G401 (cell line): ENCODE data around the gene SSUH2. TPM values are rescaled to one million over a fixed set of nuclear protein-coding genes. Genes with fewer than 3 reads are reported as not detected.
"Not testable (repeated sequence)": the region's sequence is repeated elsewhere in the genome, so short reads cannot be mapped to it uniquely, and the experiment has no call there.

Source experiments
- DNase-seq: peaks from one replicate; pipeline ENCODE4 v3.0.0-alpha.2; 2015; ENCODE audit warnings: low spot score
- in situ Hi-C: cut with HindIII; loops from 2 replicates; pipeline ENCODE4 v1.10.0; 2016; ENCODE audit warnings: low sequenced_read_pairs, mixed read lengths
- total RNA-seq: library from RNA; depleted of rRNA; stranded (reverse); fragments of >200 nt; shearing (Covaris generic); gene quantifications from 2 replicates; pipeline ENCODE4 v1.2.3, GENCODE V29; 2014; rRNA removed

SSUH2 gene, protein sequence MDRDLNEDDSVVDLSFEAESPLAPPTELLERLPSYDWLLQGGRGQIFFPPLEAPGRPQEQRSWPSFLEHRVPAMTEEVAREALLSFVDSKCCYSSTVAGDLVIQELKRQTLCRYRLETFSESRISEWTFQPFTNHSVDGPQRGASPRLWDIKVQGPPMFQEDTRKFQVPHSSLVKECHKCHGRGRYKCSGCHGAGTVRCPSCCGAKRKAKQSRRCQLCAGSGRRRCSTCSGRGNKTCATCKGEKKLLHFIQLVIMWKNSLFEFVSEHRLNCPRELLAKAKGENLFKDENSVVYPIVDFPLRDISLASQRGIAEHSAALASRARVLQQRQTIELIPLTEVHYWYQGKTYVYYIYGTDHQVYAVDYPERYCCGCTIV
- not detected in 2 replicates for total RNA-seq

DNA sequence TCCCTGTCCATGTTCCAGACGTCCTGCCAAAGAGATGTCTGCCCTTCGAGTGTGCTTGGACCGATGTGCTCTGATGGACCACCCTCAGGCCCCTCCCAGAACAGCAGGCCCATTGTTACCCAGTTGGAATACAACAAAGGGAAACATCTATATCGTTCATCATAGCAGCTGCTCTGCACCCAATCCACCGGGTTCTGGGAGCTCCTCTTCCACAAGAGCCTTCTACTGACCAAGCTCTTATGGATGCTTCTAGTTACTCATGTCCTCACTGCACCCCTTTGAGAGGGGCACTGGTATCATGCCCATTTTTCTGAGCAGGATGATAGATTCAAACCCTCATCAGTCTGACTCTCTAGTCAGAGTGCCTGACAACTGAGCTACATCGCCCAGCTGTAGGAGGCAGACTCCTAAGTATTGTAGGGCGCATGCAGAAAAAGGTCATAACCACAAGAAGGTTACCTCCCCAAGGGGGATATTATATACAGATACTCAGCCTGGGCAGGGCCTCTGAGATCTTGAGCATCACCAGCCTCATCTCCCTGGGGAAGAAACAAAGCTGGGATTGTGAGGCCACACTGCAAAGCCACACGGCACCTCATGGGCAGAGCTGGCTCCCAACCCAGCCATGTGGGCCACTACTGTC is at the start of gene SSUH2:
TSS of gene SSUH2 (minus strand) at position 51 of the 643 bp plus-strand sequence. CDS start at position 11, 40 bp downstream.
- in situ Hi-C loops, result no loop called here
- DNase-seq, result no peak

DNA sequence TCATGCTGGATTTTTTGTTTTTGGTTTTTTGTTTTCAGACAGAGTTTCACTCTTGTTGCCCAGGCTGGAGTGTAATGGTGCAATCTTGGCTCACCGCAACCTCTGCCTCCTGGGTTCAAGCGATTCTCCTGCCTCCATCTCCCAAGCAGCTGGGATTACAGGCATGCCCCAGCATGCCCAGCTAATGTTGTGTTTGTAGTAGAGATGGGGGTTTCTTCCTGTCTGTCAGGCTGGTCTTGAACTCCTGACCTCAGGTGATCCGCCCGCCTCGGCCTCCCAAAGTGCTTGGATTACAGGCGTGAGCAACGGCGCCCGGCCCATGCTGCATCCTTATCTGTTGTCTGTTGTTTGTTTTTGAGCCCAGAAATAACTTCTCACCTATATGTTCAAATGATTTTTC is 46.7 kb upstream of the SSUH2 start:
- in situ Hi-C loops, DNase-seq: not testable (repeated sequence)

DNA sequence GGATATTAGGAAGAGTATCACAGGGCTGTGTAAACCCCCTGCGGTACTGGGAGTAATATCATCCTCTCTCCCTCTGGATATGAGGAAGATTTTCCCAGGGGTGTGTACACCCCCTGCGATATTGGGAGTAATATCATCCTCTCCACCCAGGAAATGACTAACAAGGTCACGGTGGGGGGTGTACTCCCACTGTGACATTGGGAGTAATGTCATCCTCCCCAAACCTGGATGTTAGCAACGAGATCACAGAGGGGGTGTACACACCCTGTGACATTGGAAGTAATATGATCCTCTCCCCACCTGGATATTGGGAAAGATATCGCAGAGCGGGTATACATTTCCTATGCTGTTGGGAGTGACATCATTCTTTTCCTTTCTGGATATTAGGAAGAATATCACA is 40.4 kb upstream of the SSUH2 start:
- in situ Hi-C loops, DNase-seq: not testable (repeated sequence)

- in situ Hi-C loops, DNase-seq: not testable (repeated sequence)
These were observed 38.4 kb upstream of the SSUH2 start for GRCh38 chr3:8682850-8683574.

- in situ Hi-C loops, DNase-seq: not testable (repeated sequence)
These were observed 37.4 kb upstream of the SSUH2 start for GRCh38 chr3:8681881-8682538.

DNA sequence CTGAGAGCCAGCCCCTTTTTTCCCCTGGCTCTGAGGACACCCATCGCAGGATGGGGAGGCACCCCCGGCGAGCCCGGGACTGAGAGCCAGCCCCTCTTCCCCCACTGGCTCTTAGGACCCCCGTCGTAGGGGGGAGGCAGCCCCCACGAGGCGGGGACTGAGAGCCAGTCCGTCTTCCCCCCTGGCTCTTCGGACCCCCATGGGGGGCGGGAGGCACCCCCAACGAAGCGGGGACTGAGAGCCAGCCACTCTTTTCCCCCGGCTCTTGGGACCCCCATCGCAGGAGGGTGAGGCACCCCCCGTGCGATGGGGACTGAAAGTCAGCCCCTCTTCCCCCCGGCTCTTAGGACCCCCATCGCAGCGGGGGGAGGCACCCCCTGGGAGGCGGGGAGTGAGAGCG is 36.8 kb upstream of the SSUH2 start:
- in situ Hi-C loops, result no loop called here
- DNase-seq, result no peak

DNA sequence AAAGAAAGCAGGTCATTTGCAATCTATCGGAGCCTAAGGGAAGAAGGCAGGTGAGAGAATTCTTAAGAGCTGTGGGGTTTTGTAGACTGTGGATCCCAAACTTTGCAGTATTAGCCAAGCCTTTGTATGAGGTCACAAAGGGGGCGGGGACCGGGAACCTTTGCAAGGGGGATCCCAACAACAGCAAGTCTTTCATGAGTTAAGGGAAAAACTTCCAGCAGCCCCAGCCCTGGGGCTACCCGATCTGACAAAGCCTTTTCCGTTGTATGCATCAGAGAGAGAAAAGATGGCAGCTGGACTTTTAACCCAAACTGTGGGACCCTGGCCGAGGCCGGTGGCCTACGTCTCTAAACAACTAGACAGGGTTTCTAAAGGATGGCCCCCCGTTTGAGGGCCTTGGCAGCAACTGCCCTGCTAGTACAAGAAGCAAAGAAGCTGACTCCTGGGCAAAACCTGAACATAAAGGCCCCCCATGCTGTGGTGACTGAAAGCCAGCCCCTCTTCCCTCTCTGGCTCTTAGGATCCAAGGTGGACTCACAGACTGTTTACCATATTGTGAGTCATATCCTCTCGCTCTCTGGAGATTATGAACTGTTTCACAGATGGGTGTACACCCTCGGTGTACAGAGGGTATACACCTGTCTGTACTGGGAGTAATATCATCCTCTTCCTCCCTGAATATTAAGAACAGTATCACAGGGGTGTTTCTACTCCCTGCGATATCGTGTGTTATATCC is 35.4 kb upstream of the SSUH2 start:
- in situ Hi-C loops, DNase-seq: not testable (repeated sequence)

GRCh38 chr3:8678751-8679150 is 34.2 kb upstream of the SSUH2 start:
- in situ Hi-C loops, result no loop called here
- no peak for DNase-seq

GRCh38 chr3:8677258-8677657 is 32.7 kb upstream of the SSUH2 start:
- in situ Hi-C loops, result not testable (repeated sequence)

GRCh38 chr3:8675591-8675990 is 31.0 kb upstream of the SSUH2 start:
- in situ Hi-C loops, DNase-seq: not testable (repeated sequence)

More at GRCh38 chr3:8677258-8677657, 32.7 kb upstream of the SSUH2 start:
- not testable (repeated sequence) for DNase-seq

GRCh38 chr3:8673083-8673737 is 28.6 kb upstream of the SSUH2 start:
- no peak for DNase-seq
- in situ Hi-C loops, result no loop called here

DNA sequence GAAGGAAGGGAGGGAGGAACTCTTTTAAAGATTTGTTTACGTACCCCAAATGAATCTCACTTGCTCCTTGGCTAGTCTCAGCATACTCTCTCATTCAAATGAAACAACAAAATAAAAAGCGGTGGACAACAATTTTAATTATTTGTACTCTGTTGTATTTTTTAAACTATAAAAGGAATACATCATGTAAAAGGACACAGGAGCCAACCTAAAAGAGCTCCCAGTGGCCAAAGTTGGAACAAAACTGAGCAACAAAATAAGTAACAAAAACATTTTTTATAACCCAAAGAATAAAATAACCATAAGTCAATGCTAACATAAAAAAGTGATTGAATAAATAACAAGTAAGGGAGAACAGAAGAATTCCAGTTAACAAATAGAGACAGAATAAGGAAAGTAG is 24.4 kb upstream of the SSUH2 start:
- DNase-seq, result no peak
- in situ Hi-C loops, result no loop called here

GRCh38 chr3:8668216-8668615 is 23.6 kb upstream of the SSUH2 start:
- in situ Hi-C loops, result no loop called here
- DNase-seq, result no peak

GRCh38 chr3:8667463-8668091 is 23.0 kb upstream of the SSUH2 start:
- DNase-seq, result no peak
- in situ Hi-C loops, result no loop called here

GRCh38 chr3:8665407-8665896 is 20.9 kb upstream of the SSUH2 start:
- in situ Hi-C loops, result no loop called here
- DNase-seq, result no peak

DNA sequence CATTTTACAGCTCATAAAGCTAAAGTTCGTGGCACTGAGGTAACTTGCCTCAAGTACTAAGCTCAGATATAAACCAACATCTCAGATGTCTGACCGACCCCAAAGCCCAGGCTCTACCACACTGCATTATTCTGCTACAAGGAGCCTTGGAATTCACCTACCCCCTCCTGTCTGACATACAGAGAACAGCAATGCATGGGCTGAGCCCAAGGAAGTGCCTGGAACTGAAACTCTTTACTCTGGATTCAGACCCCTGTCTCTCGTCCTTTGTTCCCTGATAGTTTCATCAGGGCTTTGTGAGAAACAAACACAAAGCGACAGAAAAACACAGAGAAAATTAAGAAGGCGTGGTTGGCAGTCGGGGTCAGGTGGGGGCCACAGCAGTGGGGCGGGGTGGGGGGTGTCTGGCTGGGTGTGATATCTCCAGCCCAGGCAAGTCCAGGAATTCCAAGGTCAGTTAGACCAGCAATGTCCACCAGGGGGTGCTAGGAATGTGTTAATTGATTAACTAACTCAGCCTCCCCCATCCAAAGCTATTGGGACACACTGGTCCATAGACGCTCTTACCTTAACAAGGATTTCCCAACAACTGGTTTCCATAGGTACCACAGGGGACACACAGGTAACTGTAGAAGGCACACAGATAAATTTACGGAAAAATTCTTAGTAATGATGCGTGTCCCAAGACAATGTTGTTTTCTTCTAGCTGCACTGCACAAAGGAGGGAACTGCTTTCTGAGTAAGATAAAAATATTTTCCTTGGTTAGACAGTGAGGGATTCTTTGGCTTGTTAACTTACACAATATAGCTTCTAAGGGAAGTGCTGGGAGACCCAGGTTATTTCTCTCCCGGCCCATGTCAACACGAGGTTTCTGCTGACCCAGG is 18.8 kb upstream of the SSUH2 start:
- in situ Hi-C loops, result no loop called here
- peak; percentile 29 for DNase-seq

DNA sequence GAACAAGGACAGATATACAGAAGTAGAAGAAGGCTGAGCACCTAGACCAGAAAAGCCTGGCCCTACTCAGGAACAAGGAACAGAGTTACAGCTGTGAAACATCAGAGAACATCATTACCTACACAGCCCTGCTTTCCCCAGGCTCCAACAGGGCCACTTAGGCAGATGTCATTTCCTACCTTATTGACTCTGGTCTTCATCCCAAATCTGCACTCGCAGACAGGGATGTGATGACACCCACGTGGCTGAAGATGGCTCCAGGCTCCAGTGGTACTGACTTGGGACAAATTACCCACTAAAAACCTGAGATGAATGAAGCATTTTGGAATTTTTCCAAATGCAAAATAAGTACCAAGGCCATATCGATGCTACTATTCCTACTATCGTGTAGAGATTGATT is 18.0 kb upstream of the SSUH2 start:
- in situ Hi-C loops, result no loop called here
- no peak for DNase-seq
